ENCODE measurements around the gene MYL1.

Gene MYL1

GRCh38 chr2:210286123-210286680 is 28.8 kb downstream of the MYL1 start:
- Histone ChIP-seq H3K27me3 (ENCODE audit: insufficient read depth, low read length, poor library complexity, severe bottlenecking) (no peaks in the 10 kb centered on the region), H2AFZ (ENCODE audit: low read length) (no peak overlapping the region), H3K4me3 (ENCODE audit: low read length, poor library complexity, severe bottlenecking) (no peak overlapping the region), H3K4me2 (ENCODE audit: low read depth, low read length, poor library complexity, severe bottlenecking) (no peak overlapping the region), H3K9me2 (replicated peaks; ENCODE audit: low read depth, low read length) (no peaks in the 10 kb centered on the region), H3K9me3 (ENCODE audit: insufficient read depth, low read depth, low read length) (no peaks in the 10 kb centered on the region), H3K4me1 (ENCODE audit: insufficient read depth, low read length, poor library complexity, severe bottlenecking) (no peaks in the 10 kb centered on the region), H3K36me3 (ENCODE audit: insufficient read depth, low read length) (no peaks in the 10 kb centered on the region), H3F3A (ENCODE audit: low read depth) (no peaks in the 10 kb centered on the region), H3K9ac (ENCODE audit: low read depth, low read length, poor library complexity, severe bottlenecking) (no peak overlapping the region), H4K20me1 (ENCODE audit: insufficient read depth, low read length, poor library complexity, severe bottlenecking) (no peaks in the 10 kb centered on the region), H3K79me2 (ENCODE audit: insufficient read depth, low read length) (no peaks in the 10 kb centered on the region)
- TF ChIP-seq EZH2phosphoT487 (IDR thresholded peaks at IDR 0.05; ENCODE audit: borderline replicate concordance), result no peak
- TF ChIP-seq, protein P1, sequence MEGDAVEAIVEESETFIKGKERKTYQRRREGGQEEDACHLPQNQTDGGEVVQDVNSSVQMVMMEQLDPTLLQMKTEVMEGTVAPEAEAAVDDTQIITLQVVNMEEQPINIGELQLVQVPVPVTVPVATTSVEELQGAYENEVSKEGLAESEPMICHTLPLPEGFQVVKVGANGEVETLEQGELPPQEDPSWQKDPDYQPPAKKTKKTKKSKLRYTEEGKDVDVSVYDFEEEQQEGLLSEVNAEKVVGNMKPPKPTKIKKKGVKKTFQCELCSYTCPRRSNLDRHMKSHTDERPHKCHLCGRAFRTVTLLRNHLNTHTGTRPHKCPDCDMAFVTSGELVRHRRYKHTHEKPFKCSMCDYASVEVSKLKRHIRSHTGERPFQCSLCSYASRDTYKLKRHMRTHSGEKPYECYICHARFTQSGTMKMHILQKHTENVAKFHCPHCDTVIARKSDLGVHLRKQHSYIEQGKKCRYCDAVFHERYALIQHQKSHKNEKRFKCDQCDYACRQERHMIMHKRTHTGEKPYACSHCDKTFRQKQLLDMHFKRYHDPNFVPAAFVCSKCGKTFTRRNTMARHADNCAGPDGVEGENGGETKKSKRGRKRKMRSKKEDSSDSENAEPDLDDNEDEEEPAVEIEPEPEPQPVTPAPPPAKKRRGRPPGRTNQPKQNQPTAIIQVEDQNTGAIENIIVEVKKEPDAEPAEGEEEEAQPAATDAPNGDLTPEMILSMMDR (conservative IDR thresholded peaks at IDR 0.05; ENCODE audit: low read length), result no peak

- Histone ChIP-seq H3K36me3 (ENCODE audit: insufficient read depth, low read length) (no peaks in the 10 kb centered on the region), H3K9me2 (replicated peaks; ENCODE audit: low read depth, low read length) (no peaks in the 10 kb centered on the region), H3F3A (ENCODE audit: low read depth) (no peaks in the 10 kb centered on the region), H3K27me3 (ENCODE audit: insufficient read depth, low read length, poor library complexity, severe bottlenecking) (no peaks in the 10 kb centered on the region), H3K9me3 (ENCODE audit: insufficient read depth, low read depth, low read length) (no peaks in the 10 kb centered on the region), H2AFZ (ENCODE audit: low read length) (no peak overlapping the region), H3K9ac (ENCODE audit: low read depth, low read length, poor library complexity, severe bottlenecking) (no peak overlapping the region), H4K20me1 (ENCODE audit: insufficient read depth, low read length, poor library complexity, severe bottlenecking) (no peaks in the 10 kb centered on the region), H3K4me1 (ENCODE audit: insufficient read depth, low read length, poor library complexity, severe bottlenecking) (no peaks in the 10 kb centered on the region), H3K79me2 (ENCODE audit: insufficient read depth, low read length) (no peaks in the 10 kb centered on the region), H3K4me2 (ENCODE audit: low read depth, low read length, poor library complexity, severe bottlenecking) (no peak overlapping the region), H3K4me3 (ENCODE audit: low read length, poor library complexity, severe bottlenecking) (no peak overlapping the region)
- TF ChIP-seq, protein P1 (conservative IDR thresholded peaks at IDR 0.05; ENCODE audit: low read length), result no peak
- TF ChIP-seq EZH2phosphoT487 (IDR thresholded peaks at IDR 0.05; ENCODE audit: borderline replicate concordance), result no peak
Observed at GRCh38 chr2:210277133-210277532, 37.8 kb downstream of the MYL1 start.

- Histone ChIP-seq H3F3A (ENCODE audit: low read depth) (no peaks in the 10 kb centered on the region), H3K4me1 (ENCODE audit: insufficient read depth, low read length, poor library complexity, severe bottlenecking) (no peaks in the 10 kb centered on the region), H3K27me3 (ENCODE audit: insufficient read depth, low read length, poor library complexity, severe bottlenecking) (no peaks in the 10 kb centered on the region)
Observed at GRCh38 chr2:210271300-210271699, 43.7 kb downstream of the MYL1 start.

More at GRCh38 chr2:210271300-210271699, 43.7 kb downstream of the MYL1 start:
- Histone ChIP-seq H3K9me3 (ENCODE audit: insufficient read depth, low read depth, low read length) (no peaks in the 10 kb centered on the region), H3K79me2 (ENCODE audit: insufficient read depth, low read length) (no peaks in the 10 kb centered on the region), H4K20me1 (ENCODE audit: insufficient read depth, low read length, poor library complexity, severe bottlenecking) (no peaks in the 10 kb centered on the region), H3K4me2 (ENCODE audit: low read depth, low read length, poor library complexity, severe bottlenecking) (no peak overlapping the region), H2AFZ (ENCODE audit: low read length) (no peak overlapping the region), H3K9me2 (replicated peaks; ENCODE audit: low read depth, low read length) (no peaks in the 10 kb centered on the region), H3K9ac (ENCODE audit: low read depth, low read length, poor library complexity, severe bottlenecking) (no peak overlapping the region), H3K4me3 (ENCODE audit: low read length, poor library complexity, severe bottlenecking) (no peak overlapping the region), H3K36me3 (ENCODE audit: insufficient read depth, low read length) (no peaks in the 10 kb centered on the region)
- TF ChIP-seq EZH2phosphoT487 (IDR thresholded peaks at IDR 0.05; ENCODE audit: borderline replicate concordance), result no peak
- TF ChIP-seq, protein P1 (conservative IDR thresholded peaks at IDR 0.05; ENCODE audit: low read length), result no peak
